K562 (cell line): ENCODE measurements around the gene CARS2. TPM values are rescaled to one million over a fixed set of nuclear protein-coding genes. Genes with fewer than 3 reads are reported as not detected.

Source experiments
- CXXC5 ChIP-seq: fragments of 250-450 bp; sonication (Bioruptor Pico); IDR thresholded peaks from 2 replicates; pipeline ENCODE4 v1.8.0; 2022; ENCODE audit warnings: inconsistent platforms, mild to moderate bottlenecking, moderate library complexity
- DIDO1 ChIP-seq: fragments of 450-650 bp; IDR thresholded peaks from 2 replicates; pipeline ENCODE4 v1.6.1; 2016; ENCODE audit warnings: low read depth, missing biosample characterization, missing genetic modification characterization
- EP300 ChIP-seq: IDR thresholded peaks from 2 replicates; pipeline ENCODE4 v1.6.1; 2012; ENCODE audit warnings: low read length, improper control_type of control experiment
- GABPB2 ChIP-seq: fragments of 250-450 bp; sonication (Bioruptor Pico); conservative IDR thresholded peaks from 2 replicates; pipeline ENCODE4 v1.5.1; 2021; ENCODE audit warnings: mild to moderate bottlenecking
- HDAC6 ChIP-seq: IDR thresholded peaks from 2 replicates; pipeline ENCODE4 v1.6.1; 2012; ENCODE audit warnings: low read depth, mild to moderate bottlenecking, control low read depth, inconsistent platforms, low read length, moderate library complexity
- HSF4 ChIP-seq: fragments of 250-450 bp; sonication (Bioruptor Pico); IDR thresholded peaks from 2 replicates; pipeline ENCODE4 v2.1.2; 2022; ENCODE audit warnings: mild to moderate bottlenecking, moderate library complexity, borderline replicate concordance
- IFI16 ChIP-seq: fragments of 250-450 bp; sonication (Bioruptor Pico); IDR thresholded peaks from 2 replicates; pipeline ENCODE4 v2.1.2; 2022; ENCODE audit warnings: mild to moderate bottlenecking, inconsistent platforms
- KAT7 ChIP-seq: sonication (generic); formaldehyde crosslinking; IDR thresholded peaks from 2 replicates; pipeline ENCODE4 v1.8.0; 2022; ENCODE audit warnings: missing genetic modification reagents, mild to moderate bottlenecking, borderline replicate concordance
- PHF8 ChIP-seq: fragments of 200-600 bp; sonication (generic); IDR thresholded peaks from 2 replicates; pipeline ENCODE4 v1.6.1; 2012; ENCODE audit warnings: mixed run types, mild to moderate bottlenecking, inconsistent platforms, low read length, moderate library complexity, borderline replicate concordance
- RUNX1 ChIP-seq: sonication (generic); IDR thresholded peaks from 2 replicates; pipeline ENCODE4 v1.6.1; 2016; ENCODE audit warnings: antibody characterized with exemption, low read depth
- TAF1 ChIP-seq: IDR thresholded peaks from 2 replicates; pipeline ENCODE4 v1.6.1; 2011; ENCODE audit warnings: mild to moderate bottlenecking, low read length, moderate library complexity; ENCODE audit not compliant: insufficient read depth, control insufficient read depth, severe bottlenecking; ENCODE audit errors: extremely low read depth
- TBP ChIP-seq: optimal IDR thresholded peaks from 2 replicates; pipeline ENCODE3; 2011; ENCODE audit warnings: low read depth, low read length, improper control_type of control experiment
- U2AF1 ChIP-seq: fragments of 200-400 bp; formaldehyde crosslinking; optimal IDR thresholded peaks from 2 replicates; pipeline ENCODE3; 2017; ENCODE audit warnings: mild to moderate bottlenecking, low read depth, low read length, moderate library complexity
- ZFP1 ChIP-seq: fragments of 450-650 bp; formaldehyde crosslinking; IDR thresholded peaks from 2 replicates; pipeline ENCODE4 v1.4.0; 2020; ENCODE audit warnings: mild to moderate bottlenecking, mixed read lengths
- ZKSCAN3 ChIP-seq: fragments of 250-450 bp; sonication (Bioruptor Pico); IDR thresholded peaks from 2 replicates; pipeline ENCODE4 v1.4.0; 2020
- ZNF124 ChIP-seq: sonication (generic); formaldehyde crosslinking; IDR thresholded peaks from 2 replicates; pipeline ENCODE4 v1.8.1; 2022; ENCODE audit warnings: missing genetic modification reagents
- ZNF143 ChIP-seq: sonication (generic); formaldehyde crosslinking; IDR thresholded peaks from 2 replicates; pipeline ENCODE4 v1.9.0; 2022; ENCODE audit warnings: mild to moderate bottlenecking, missing genetic modification reagents
- ZNF3 ChIP-seq: fragments of 250-450 bp; sonication (Bioruptor Pico); IDR thresholded peaks from 2 replicates; pipeline ENCODE4 v1.5.0; 2021; ENCODE audit warnings: mild to moderate bottlenecking, moderate library complexity
- ZNF717 ChIP-seq: fragments of 250-450 bp; sonication (Bioruptor Pico); IDR thresholded peaks from 2 replicates; pipeline ENCODE4 v1.5.0; 2021
- polyA plus RNA-seq, 8 experiments: library from polyadenylated mRNA; depleted of rRNA in 4 of 8; stranded (reverse) in 5 of 8; unstranded in 3 of 8; fragments of >200 nt; fragmentation: Nextera tagmentation in 2 of 8; fragmentation: Illumina TruSeq in 1 of 8; extraction: Ambion mirVana in 2 of 8; extraction: Trizol in 1 of 8; gene quantifications; 2 replicates each; pipeline versions ENCODE4 v1.2.1 to v1.2.3, GENCODE V29; 2011 to 2014; ENCODE audit warnings: inconsistent platforms in 1 of 8, missing spikeins in 1 of 8
- total RNA-seq, 7 experiments: library from RNA; depleted of rRNA in 6 of 7; stranded (reverse); fragments of >200 nt in 6 of 7; fragmentation: Illumina TruSeq in 2 of 7; extraction: Trizol in 2 of 7; gene quantifications; 2 replicates each; pipeline versions ENCODE4 v1.2.1 to v1.2.3, GENCODE V29; 2011 to 2021; ENCODE audit warnings: low replicate concordance in 1 of 7
- TF ChIP-seq, protein P1 (sequence below): sonication (generic); IDR thresholded peaks from 2 replicates; pipeline ENCODE4 v1.6.1; 2016
- TF ChIP-seq, protein P2 (sequence below): fragments of 250-450 bp; sonication (Bioruptor Pico); IDR thresholded peaks from 2 replicates; pipeline ENCODE4 v1.8.0; 2022; ENCODE audit warnings: inconsistent platforms, mild to moderate bottlenecking, moderate library complexity, borderline replicate concordance
- TF ChIP-seq, protein P3 (sequence below): fragments of 200-800 bp; sonication (Bioruptor generic); IDR thresholded peaks from 2 replicates; pipeline ENCODE4 v1.6.1; 2017; ENCODE audit warnings: missing genetic modification characterization, missing compliant biosample characterization
- TF ChIP-seq, protein P4 (sequence below): sonication (generic); formaldehyde crosslinking; IDR thresholded peaks from 2 replicates; pipeline ENCODE4 v1.8.1; 2023; ENCODE audit warnings: mild to moderate bottlenecking, missing genetic modification reagents
- TF ChIP-seq, protein P5 (sequence below), 2 experiments: fragments of 450-650 bp; IDR thresholded peaks; 2 replicates each; pipeline ENCODE4 v1.6.1; 2016

CARS2 gene
- total and polyA plus RNA-seq, 9 of the 15 experiments (the other 6 are each of a cell fraction or from before 2014, with no cell fraction given), result 1.7 to 37.4 (median 30.5) TPM

DNA sequence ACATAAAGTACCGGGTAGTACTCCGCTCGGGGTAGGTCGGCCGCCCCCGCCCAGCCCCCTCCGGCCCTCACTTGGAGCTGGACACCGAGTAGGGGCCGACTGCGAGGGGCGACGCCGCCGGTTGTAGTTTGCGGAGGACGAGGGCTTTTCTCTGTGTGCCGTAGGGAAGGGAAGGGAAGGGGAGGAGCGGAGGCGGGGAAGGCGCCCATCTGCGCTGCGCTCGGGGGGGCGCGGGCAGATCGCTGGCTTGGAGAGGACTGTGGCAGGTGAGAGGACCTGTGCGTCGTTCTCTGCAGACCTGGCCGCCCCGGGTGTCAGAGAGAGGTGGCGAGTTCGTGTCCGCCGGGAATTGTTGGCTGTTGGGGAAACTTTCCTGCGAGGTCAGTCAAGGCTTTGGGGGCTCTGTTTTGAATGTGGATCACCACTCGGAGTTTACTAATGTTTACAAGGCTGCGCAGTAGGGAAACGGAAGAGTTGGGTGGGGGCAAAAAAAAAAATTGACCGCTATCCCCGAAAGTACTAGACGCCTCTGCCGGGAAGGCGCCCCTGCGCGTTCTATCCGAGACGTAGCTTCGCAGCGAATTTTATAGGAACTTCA is 9.0 kb upstream of the CARS2 start (continued):
- TF ChIP-seq TAF1 (peak; percentile 90), ZKSCAN3 (CRISPR knock-in tag) (no peak), PHF8 (peak; percentile 65), DIDO1 (tag) (no peak), ZFP1 (CRISPR knock-in tag) (no peak), U2AF1 (no peak), ZNF717 (CRISPR knock-in tag) (no peak), GABPB2 (CRISPR knock-in tag) (no peak), RUNX1 (no peak), CXXC5 (CRISPR knock-in tag) (peak; percentile 88), KAT7 (CRISPR knock-in tag) (no peak), HDAC6 (0 out of 2 replicates have a peak, but pooled peaks have one; percentile 70), HSF4 (CRISPR knock-in tag) (no peak), TBP (peak; percentile 98), IFI16 (CRISPR knock-in tag) (no peak), EP300 (no peak), ZNF3 (no peak), ZNF143 (CRISPR knock-in tag) (no peak), ZNF124 (no peak)
- TF ChIP-seq, protein P1, sequence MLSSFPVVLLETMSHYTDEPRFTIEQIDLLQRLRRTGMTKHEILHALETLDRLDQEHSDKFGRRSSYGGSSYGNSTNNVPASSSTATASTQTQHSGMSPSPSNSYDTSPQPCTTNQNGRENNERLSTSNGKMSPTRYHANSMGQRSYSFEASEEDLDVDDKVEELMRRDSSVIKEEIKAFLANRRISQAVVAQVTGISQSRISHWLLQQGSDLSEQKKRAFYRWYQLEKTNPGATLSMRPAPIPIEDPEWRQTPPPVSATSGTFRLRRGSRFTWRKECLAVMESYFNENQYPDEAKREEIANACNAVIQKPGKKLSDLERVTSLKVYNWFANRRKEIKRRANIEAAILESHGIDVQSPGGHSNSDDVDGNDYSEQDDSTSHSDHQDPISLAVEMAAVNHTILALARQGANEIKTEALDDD, result no peak
- TF ChIP-seq, protein P2, sequence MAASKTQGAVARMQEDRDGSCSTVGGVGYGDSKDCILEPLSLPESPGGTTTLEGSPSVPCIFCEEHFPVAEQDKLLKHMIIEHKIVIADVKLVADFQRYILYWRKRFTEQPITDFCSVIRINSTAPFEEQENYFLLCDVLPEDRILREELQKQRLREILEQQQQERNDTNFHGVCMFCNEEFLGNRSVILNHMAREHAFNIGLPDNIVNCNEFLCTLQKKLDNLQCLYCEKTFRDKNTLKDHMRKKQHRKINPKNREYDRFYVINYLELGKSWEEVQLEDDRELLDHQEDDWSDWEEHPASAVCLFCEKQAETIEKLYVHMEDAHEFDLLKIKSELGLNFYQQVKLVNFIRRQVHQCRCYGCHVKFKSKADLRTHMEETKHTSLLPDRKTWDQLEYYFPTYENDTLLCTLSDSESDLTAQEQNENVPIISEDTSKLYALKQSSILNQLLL (CRISPR knock-in tag), result no peak
- TF ChIP-seq, protein P3, sequence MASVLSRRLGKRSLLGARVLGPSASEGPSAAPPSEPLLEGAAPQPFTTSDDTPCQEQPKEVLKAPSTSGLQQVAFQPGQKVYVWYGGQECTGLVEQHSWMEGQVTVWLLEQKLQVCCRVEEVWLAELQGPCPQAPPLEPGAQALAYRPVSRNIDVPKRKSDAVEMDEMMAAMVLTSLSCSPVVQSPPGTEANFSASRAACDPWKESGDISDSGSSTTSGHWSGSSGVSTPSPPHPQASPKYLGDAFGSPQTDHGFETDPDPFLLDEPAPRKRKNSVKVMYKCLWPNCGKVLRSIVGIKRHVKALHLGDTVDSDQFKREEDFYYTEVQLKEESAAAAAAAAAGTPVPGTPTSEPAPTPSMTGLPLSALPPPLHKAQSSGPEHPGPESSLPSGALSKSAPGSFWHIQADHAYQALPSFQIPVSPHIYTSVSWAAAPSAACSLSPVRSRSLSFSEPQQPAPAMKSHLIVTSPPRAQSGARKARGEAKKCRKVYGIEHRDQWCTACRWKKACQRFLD (CRISPR knock-in tag), result no peak; the same call in 1 of the 2 replicates
- TF ChIP-seq, protein P4, sequence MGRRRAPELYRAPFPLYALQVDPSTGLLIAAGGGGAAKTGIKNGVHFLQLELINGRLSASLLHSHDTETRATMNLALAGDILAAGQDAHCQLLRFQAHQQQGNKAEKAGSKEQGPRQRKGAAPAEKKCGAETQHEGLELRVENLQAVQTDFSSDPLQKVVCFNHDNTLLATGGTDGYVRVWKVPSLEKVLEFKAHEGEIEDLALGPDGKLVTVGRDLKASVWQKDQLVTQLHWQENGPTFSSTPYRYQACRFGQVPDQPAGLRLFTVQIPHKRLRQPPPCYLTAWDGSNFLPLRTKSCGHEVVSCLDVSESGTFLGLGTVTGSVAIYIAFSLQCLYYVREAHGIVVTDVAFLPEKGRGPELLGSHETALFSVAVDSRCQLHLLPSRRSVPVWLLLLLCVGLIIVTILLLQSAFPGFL (CRISPR knock-in tag), result no peak
- TF ChIP-seq, protein P5, sequence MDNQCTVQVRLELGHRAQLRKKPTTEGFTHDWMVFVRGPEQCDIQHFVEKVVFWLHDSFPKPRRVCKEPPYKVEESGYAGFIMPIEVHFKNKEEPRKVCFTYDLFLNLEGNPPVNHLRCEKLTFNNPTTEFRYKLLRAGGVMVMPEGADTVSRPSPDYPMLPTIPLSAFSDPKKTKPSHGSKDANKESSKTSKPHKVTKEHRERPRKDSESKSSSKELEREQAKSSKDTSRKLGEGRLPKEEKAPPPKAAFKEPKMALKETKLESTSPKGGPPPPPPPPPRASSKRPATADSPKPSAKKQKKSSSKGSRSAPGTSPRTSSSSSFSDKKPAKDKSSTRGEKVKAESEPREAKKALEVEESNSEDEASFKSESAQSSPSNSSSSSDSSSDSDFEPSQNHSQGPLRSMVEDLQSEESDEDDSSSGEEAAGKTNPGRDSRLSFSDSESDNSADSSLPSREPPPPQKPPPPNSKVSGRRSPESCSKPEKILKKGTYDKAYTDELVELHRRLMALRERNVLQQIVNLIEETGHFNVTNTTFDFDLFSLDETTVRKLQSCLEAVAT (IDR thresholded peaks at IDR 0.05), result peak; percentile 72 to 81; a peak in 2 of 4 replicates
